Adrenal gland (tissue), 12 donors: ENCODE results near the gene CARM1. TPM values are rescaled to one million over a fixed set of nuclear protein-coding genes. Genes with fewer than 3 reads are reported as not detected.

ENCODE experiments used
- DNase-seq, 7 donors: peaks; one replicate each; pipeline ENCODE4 v3.0.0-alpha.2; 2019 to 2020
- H3K27ac ChIP-seq, 5 donors: fragments of 200-600 bp; sonication (generic) in 4 of 5; 1 replicate in 3 of 5; 2 replicates in 2 of 5; pipeline versions ENCODE4 v1.5.1 to v1.8.0; 2016 to 2020; ENCODE audit warnings: mild to moderate bottlenecking in 1 of 5
- H3K27me3 ChIP-seq: fragments of 200-600 bp; 2 replicates; pipeline ENCODE4 v1.8.0; 2021
- H3K36me3 ChIP-seq, 2 donors: fragments of 200-600 bp; replicated peaks in 1 of 2; 1 replicate in 1 of 2; 2 replicates in 1 of 2; pipeline versions ENCODE4 v1.5.1 to v1.8.0; 2018 to 2022
- H3K4me1 ChIP-seq, 2 donors: fragments of 200-600 bp; replicated peaks in 1 of 2; 1 replicate in 1 of 2; 2 replicates in 1 of 2; pipeline versions ENCODE4 v1.5.1 to v1.8.0; 2018 to 2021
- H3K4me3 ChIP-seq, 4 donors: fragments of 200-600 bp; sonication (generic) in 3 of 4; one replicate each; pipeline ENCODE4 v1.5.1; 2016 to 2018
- H3K9me3 ChIP-seq, 3 donors: fragments of 200-600 bp; sonication (generic) in 1 of 3; replicated peaks in 1 of 3; 1 replicate in 2 of 3; 2 replicates in 1 of 3; pipeline versions ENCODE4 v1.5.1 to v1.8.0; 2016 to 2021
- CTCF ChIP-seq, 6 experiments: fragments of 450-650 bp in 4 of 6; fragments of 200-600 bp in 2 of 6; sonication (generic) in 1 of 6; IDR thresholded peaks; 1 replicate in 5 of 6; 2 replicates in 1 of 6; pipeline versions ENCODE4 v1.5.1 to v1.8.0; 2016 to 2021; ENCODE audit warnings: antibody characterized with exemption in 6 of 6, mild to moderate bottlenecking in 2 of 6, moderate library complexity in 1 of 6
- POLR2A ChIP-seq, 2 donors: fragments of 450-650 bp; IDR thresholded peaks; one replicate each; pipeline ENCODE4 v1.6.1; 2017; ENCODE audit warnings: antibody characterized with exemption in 2 of 2, mild to moderate bottlenecking in 2 of 2, moderate library complexity in 1 of 2
- WGBS, 4 donors: extraction: QIAGEN DNeasy Blood & Tissue Kit in 2 of 4; methylation state at CpG; one replicate each; pipeline versions ENCODE4 v1.1.5 to v1.1.7; 2013 to 2017; 5-methylcytosine and 5-hydroxymethylcytosine counted together
- intact Hi-C, 2 donors: fragments of 100-400 bp; cut with DNase I; formaldehyde crosslinking; loops; one replicate each; pipeline versions ENCODE4 v1.14.1 to v1.15.0; 2022 to 2023
- polyA plus RNA-seq, 3 donors: library from polyadenylated mRNA; stranded (reverse); fragments of 200-250 nt in 2 of 3; fragments of 350-450 nt in 1 of 3; fragmentation: Illumina TruSeq in 1 of 3; extraction: RNeasy Lipid Tissue Mini Kit (QIAGEN cat#74804) in 1 of 3; gene quantifications; one replicate each; pipeline ENCODE4 v1.2.3, GENCODE V29; 2013 to 2014
- total RNA-seq, 9 donors: library from RNA; depleted of rRNA in 4 of 9; stranded (reverse); fragments of >200 nt in 4 of 9; fragments of 120-200 nt in 1 of 9; fragmentation: NEBNext Ultra II Directional in 1 of 9; extraction: Animal tissue kit (Norgen Biotek cat#: 25700) in 1 of 9; gene quantifications; one replicate each; pipeline versions ENCODE4 v1.1.0 to v1.2.4, GENCODE V29; 2013 to 2023
- donor health status: healthy with polysubstance abuse.
- donor health status: Bipolar disorder and iron deficiency.
- donor health status: DM: yes; HTN: yes; CAD: no.
- donor health status: DM: no; HTN: no; CAD: no.
- donor health status: DM: no; HTN: no; CAD: no.
- donor health status: DM: yes; HTN: yes; CAD: no.

The CARM1 gene
- total and polyA plus RNA-seq, 12 donors: 8.2 to 38.1 (median 21.6) TPM

GRCh38 chr19:10923260-10924112, 52.1 kb downstream of the CARM1 start:
- Histone ChIP-seq H3K27ac (no peak overlapping the region), H3K36me3 (peaks cover 0 to 56% of the 10 kb centered on the region in 2 donors), H3K4me1 (peaks cover 8 to 17% of the 10 kb centered on the region in 2 donors), H3K9me3 (no peaks in the 10 kb centered on the region), H3K4me3 (no peak overlapping the region), H3K27me3 (no peaks in the 10 kb centered on the region)
- DNase-seq: peak in 1 of 7 donors; percentile 22
- intact Hi-C loops: loop anchor here in 1 of 2 donors (5.0 kb wide), 1 partner anchor 51 kb away; the partner anchor contains the start of gene CARM1
- no peak for TF ChIP-seq POLR2A (IDR thresholded peaks at IDR 0.05)
- no peak for TF ChIP-seq CTCF (IDR thresholded peaks at IDR 0.05)
- WGBS, 4 donors: 91 to 92% (median 91%) methylated on average over 11 to 29 of the region's 29 CpGs

GRCh38 chr19:10924597-10924996, 53.2 kb downstream of the CARM1 start:
- 85 to 90% (median 88%) methylated on average over 12 to 13 of the region's 13 CpGs for WGBS, 4 donors
- H3K9me3 ChIP-seq: no peaks in the 10 kb centered on the region
- no peaks in the 10 kb centered on the region for H3K27me3 ChIP-seq
- DNase-seq: no peak
- H3K36me3 ChIP-seq: peaks cover 0 to 54% of the 10 kb centered on the region in 2 donors
- no peak overlapping the region for H3K27ac ChIP-seq
- no peak overlapping the region for H3K4me3 ChIP-seq
- peaks cover 12 to 22% of the 10 kb centered on the region in 2 donors for H3K4me1 ChIP-seq
- TF ChIP-seq POLR2A (IDR thresholded peaks at IDR 0.05): no peak
- no peak for TF ChIP-seq CTCF (IDR thresholded peaks at IDR 0.05)
- intact Hi-C loops: loop anchor here in 1 of 2 donors (5.0 kb wide), 1 partner anchor 52 kb away; the partner anchor contains the start of gene CARM1

- peak overlapping the region; percentile 36 to 97 (median 73) for H3K4me3 ChIP-seq
- TF ChIP-seq CTCF (IDR thresholded peaks at IDR 0.05) (no peak), POLR2A (IDR thresholded peaks at IDR 0.05) (no peak)
- no peak for DNase-seq
- no peaks in the 10 kb centered on the region for H3K9me3 ChIP-seq
- intact Hi-C loops: loop anchor here in 1 of 2 donors (5.0 kb wide), 1 partner anchor 56 kb away; the partner anchor contains the start of gene CARM1
- 0 to 6% (median 4%) methylated on average over 9 to 47 of the region's 47 CpGs for WGBS, 4 donors
- H3K4me1 ChIP-seq: peaks cover 14 to 28% of the 10 kb centered on the region in 2 donors
- peak overlapping the region in 4 of 5 donors; percentile 78 to 93 (median 84) for H3K27ac ChIP-seq
- H3K36me3 ChIP-seq: peaks cover 0 to 33% of the 10 kb centered on the region in 2 donors
- no peaks in the 10 kb centered on the region for H3K27me3 ChIP-seq
These were observed 56.6 kb downstream of the CARM1 start for GRCh38 chr19:10927730-10928562.
